ENCODE results near the gene HSBP1L1.
"Not testable (repeated sequence)": the region's sequence is repeated elsewhere in the genome, so short reads cannot be mapped to it uniquely, and the experiment has no call there.

The HSBP1L1 gene

GRCh38 chr18:79956276-79956675 lies 8.2 kb upstream of the HSBP1L1 start:
- TF ChIP-seq CTCF (IDR thresholded peaks at IDR 0.05; ENCODE audit: borderline replicate concordance, insufficient read depth, low read depth, low read length), result no peak
- H3K4me3 ChIP-seq (ENCODE audit: low read depth, low read length), result no peak overlapping the region

DNA sequence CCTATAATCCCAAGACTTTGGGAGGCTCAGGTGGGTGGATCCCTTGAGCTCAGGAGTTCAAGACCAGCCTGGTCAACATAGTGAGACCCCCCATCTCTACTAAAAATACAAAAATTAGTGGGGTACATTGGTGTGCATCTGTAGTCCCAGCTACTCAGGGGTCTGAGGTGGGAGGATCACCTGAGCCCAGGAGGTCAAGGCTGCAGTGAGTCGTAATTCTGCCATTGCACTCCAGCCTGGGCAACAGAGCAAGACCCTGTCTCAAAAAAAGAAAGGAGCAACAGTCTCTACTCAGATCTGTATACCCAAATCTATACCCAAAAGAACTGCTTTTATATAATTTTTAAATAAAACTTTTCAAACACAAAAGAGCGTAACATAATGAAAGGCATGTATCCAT lies 5.5 kb upstream of the HSBP1L1 start:
- TF ChIP-seq CTCF (IDR thresholded peaks at IDR 0.05; ENCODE audit: borderline replicate concordance, insufficient read depth, low read depth, low read length), result no peak
- no peak overlapping the region for H3K4me3 ChIP-seq (ENCODE audit: low read depth, low read length)

DNA sequence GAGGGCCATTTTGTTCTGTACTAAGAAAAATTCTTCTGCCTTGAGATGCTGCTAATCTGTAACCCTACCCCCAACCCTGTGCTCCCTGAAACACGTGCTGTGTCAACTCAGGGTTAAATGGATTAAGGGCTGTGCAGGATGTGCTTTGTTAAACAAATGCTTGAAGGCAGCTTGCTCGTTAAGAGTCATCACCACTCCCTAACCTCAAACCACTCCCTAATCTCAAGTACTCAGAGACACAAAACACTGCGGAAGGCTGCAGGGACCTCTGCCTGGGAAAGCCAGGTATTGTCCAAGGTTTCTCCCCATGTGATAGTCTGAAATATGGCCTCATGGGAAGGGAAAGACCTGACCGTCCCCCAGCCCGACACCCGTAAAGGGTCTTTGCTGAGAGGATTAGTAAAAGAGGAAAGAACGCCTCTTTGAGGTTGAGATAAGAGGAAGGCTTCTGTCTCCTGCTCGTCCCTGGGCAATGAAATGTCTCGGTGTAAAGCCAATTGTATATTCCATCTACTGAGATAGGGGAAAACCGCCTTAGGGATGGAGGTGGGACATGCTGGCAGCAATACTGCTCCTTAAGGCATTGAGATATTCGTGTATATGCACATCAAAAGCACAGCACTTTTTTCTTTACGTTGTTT lies 4.2 kb upstream of the HSBP1L1 start:
- H3K4me3 ChIP-seq (ENCODE audit: low read depth, low read length), result not testable (repeated sequence)

DNA sequence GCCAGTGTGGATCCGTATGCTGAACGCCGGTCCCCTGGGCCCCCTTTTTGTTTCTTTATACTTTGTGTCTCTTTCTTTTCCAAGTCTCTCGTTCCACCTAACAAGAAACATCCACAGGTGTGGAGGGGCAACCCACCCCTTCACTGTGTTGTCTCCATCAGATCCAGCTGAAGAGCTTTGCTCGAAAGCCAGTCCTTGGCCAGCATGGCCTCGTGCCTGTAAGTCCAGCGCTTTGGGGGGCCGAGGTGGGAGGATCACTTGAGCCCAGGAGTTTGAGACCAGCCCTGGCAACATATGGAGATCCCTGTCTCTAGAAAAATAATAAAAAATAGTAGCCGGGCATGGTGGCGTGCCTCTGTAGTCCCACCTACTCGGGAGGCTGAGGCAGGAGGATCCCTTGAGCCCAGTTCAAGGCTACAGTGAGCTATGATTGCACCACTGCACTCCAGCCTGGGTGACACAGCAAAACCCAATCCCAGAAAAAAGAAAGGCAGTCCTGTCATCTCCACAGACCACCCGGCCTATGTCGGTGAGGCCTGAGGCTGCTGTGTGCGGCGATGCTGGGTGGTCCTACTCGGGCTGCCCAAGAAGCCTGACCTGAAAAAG lies 3.4 kb upstream of the HSBP1L1 start:
- no peak overlapping the region for H3K4me3 ChIP-seq (ENCODE audit: low read depth, low read length)

DNA sequence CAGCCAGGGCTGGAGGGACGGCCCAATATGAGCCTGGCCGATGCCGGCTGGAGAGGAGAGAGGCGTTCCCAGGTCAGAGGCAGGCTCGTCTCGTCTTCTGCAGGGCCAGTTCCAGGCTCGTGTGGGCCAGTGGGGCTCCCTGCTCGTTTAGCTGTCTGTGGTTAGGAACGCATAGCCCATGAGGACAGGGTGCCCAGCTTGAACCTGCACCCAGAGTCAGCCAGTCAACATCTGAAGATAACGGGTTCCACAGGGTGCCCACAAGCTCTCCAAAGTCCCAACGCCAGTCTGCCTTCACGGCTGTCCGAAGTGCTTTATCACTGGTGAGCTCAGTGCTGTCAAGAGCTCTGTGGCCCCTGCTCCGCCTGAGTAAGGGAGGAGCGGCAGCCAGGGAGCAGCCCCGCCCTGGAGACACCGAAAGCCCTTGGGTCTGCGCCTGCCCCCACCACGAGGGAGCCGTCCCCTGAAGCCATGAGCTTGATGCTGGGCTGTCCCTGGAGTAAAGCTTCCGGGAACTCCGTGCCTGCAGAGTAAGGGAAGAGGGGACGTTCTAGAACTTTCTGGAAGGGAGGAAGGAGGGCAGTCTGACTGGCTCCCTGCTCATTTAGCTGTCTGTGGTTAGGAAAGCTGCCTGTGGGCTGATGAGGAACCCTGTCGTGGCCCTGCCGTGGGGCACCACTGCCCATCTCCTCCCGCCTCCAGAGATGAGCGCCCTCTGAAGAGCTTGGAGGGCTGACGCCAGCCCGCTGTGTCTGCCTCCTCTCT lies 2.7 kb upstream of the HSBP1L1 start:
- H3K4me3 ChIP-seq (ENCODE audit: low read depth, low read length), result no peak overlapping the region
- TF ChIP-seq CTCF (IDR thresholded peaks at IDR 0.05; ENCODE audit: borderline replicate concordance, insufficient read depth, low read depth, low read length), result no peak

More for the DNA sequence above, 3.4 kb upstream of the HSBP1L1 start:
- no peak for TF ChIP-seq CTCF (IDR thresholded peaks at IDR 0.05; ENCODE audit: borderline replicate concordance, insufficient read depth, low read depth, low read length)

DNA sequence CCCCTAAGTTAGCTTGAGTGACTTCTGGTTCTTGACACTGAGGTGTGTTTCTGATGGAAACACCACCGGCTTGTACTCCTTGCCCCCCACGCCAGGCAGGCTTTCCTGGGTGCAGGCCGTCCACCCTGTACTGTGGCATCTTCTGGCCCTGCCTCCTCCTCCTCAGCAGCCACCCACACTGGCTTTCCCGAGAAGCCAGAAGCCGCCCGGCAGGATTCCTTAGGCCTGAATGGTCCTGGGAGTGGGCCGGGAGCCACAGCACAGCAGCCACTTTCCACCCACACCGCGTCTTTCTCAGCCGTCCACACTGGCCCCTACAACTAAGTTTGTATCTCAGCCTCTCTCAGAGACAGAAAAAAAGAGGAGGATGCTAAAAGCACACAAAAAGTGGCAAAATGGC lies 2.1 kb upstream of the HSBP1L1 start:
- no peak for TF ChIP-seq CTCF (IDR thresholded peaks at IDR 0.05; ENCODE audit: borderline replicate concordance, insufficient read depth, low read depth, low read length)

GRCh38 chr18:79962835-79963657 lies 1.4 kb upstream of the HSBP1L1 start:
- peak overlapping the region; percentile 28 for H3K4me3 ChIP-seq (ENCODE audit: low read depth, low read length)
- TF ChIP-seq CTCF (IDR thresholded peaks at IDR 0.05; ENCODE audit: borderline replicate concordance, insufficient read depth, low read depth, low read length), result peak; percentile 56

More for the DNA sequence above, 2.1 kb upstream of the HSBP1L1 start:
- H3K4me3 ChIP-seq (ENCODE audit: low read depth, low read length), result no peak overlapping the region

All from GM12875 (cell line).